NCI-H146 treated with DMSO at 0.1 percent for 48 hours (cell line): ENCODE measurements around the gene TRIP13.

Experiments
- DNase-seq: peaks from one replicate; lab custom pipeline; 2025; ENCODE audit not compliant: unreplicated experiment; lab: John Stamatoyannopoulos, UW

Gene TRIP13

GRCh38 chr5:951940-952596 is 59.4 kb downstream of the TRIP13 start:
- DNase-seq: no peak

GRCh38 chr5:952597-953271 is 60.0 kb downstream of the TRIP13 start:
- no peak for DNase-seq

GRCh38 chr5:953535-954449 is 61.1 kb downstream of the TRIP13 start:
- no peak for DNase-seq

- DNase-seq: no peak
Measured at GRCh38 chr5:955886-956761, 63.4 kb downstream of the TRIP13 start.

GRCh38 chr5:956941-957747 is 64.5 kb downstream of the TRIP13 start:
- DNase-seq: no peak

GRCh38 chr5:957748-958485 is 65.2 kb downstream of the TRIP13 start:
- no peak for DNase-seq

- DNase-seq: no peak
Measured at GRCh38 chr5:958701-959571, 66.3 kb downstream of the TRIP13 start.

GRCh38 chr5:959581-960531 is 67.2 kb downstream of the TRIP13 start:
- DNase-seq: no peak

GRCh38 chr5:960551-960950 is 67.9 kb downstream of the TRIP13 start:
- DNase-seq: no peak

GRCh38 chr5:961002-961710 is 68.5 kb downstream of the TRIP13 start:
- no peak for DNase-seq

GRCh38 chr5:961711-962240 is 69.1 kb downstream of the TRIP13 start:
- DNase-seq: no peak

GRCh38 chr5:962386-962785 is 69.7 kb downstream of the TRIP13 start:
- no peak for DNase-seq

- DNase-seq: no peak
Measured at GRCh38 chr5:962801-963200, 70.1 kb downstream of the TRIP13 start.

- no peak for DNase-seq
Measured at GRCh38 chr5:963310-963672, 70.6 kb downstream of the TRIP13 start.

- no peak for DNase-seq
Measured at GRCh38 chr5:963673-964531, 71.2 kb downstream of the TRIP13 start.

GRCh38 chr5:964821-965220 is 72.1 kb downstream of the TRIP13 start:
- no peak for DNase-seq
